SK-N-SH treated with all-trans-retinoic acid at 6 μM for 48 hours (cell line): ENCODE measurements around the gene FOXS1.
A peak's percentile ranks its signal among the peaks of the same experiment; 100 is the strongest.

Experiments
- ATAC-seq: fragments of 200-7000 bp; cut with Tn5 transposase; 3 replicates; pipeline ENCODE4 v1.9.1; 2020; ENCODE audit warnings: mild to moderate bottlenecking, moderate library complexity
- ARNTL ChIP-seq: fragments of 450-650 bp; formaldehyde crosslinking; IDR thresholded peaks from 2 replicates; pipeline ENCODE4 v1.5.0; 2020; ENCODE audit warnings: low read depth, mild to moderate bottlenecking, moderate library complexity, borderline replicate concordance
- BACH2 ChIP-seq: fragments of 250-450 bp; sonication (Bioruptor Pico); IDR thresholded peaks from 2 replicates; pipeline ENCODE4 v1.9.0; 2021; ENCODE audit warnings: mild to moderate bottlenecking, borderline replicate concordance
- CSDC2 ChIP-seq: fragments of 250-450 bp; sonication (Bioruptor Pico); IDR thresholded peaks from 2 replicates; pipeline ENCODE4 v1.5.0; 2020; ENCODE audit warnings: mild to moderate bottlenecking, moderate library complexity
- ESRRG ChIP-seq: fragments of 250-450 bp; sonication (Bioruptor Pico); IDR thresholded peaks from 2 replicates; pipeline ENCODE4 v1.6.1; 2021; ENCODE audit warnings: mild to moderate bottlenecking
- GLIS3 ChIP-seq: fragments of 250-450 bp; sonication (Bioruptor Pico); IDR thresholded peaks from 2 replicates; pipeline ENCODE4 v1.5.0; 2020; ENCODE audit warnings: mild to moderate bottlenecking, moderate library complexity
- PPARA ChIP-seq: fragments of 250-450 bp; sonication (Bioruptor Pico); IDR thresholded peaks from 2 replicates; pipeline ENCODE4 v1.5.0; 2020; ENCODE audit warnings: mild to moderate bottlenecking, borderline replicate concordance
- RARB ChIP-seq: fragments of 250-450 bp; sonication (Bioruptor Pico); IDR thresholded peaks from 2 replicates; pipeline ENCODE4 v1.8.0; 2021; ENCODE audit warnings: mild to moderate bottlenecking, moderate library complexity
- SNAI2 ChIP-seq: fragments of 250-450 bp; sonication (Bioruptor Pico); IDR thresholded peaks from 2 replicates; pipeline ENCODE4 v1.5.0; 2020; ENCODE audit warnings: mild to moderate bottlenecking, moderate library complexity
- ZC3H10 ChIP-seq: fragments of 250-450 bp; sonication (Bioruptor Pico); IDR thresholded peaks from 2 replicates; pipeline ENCODE4 v1.5.1; 2021; ENCODE audit warnings: mild to moderate bottlenecking, moderate library complexity
- ZFP3 ChIP-seq: fragments of 250-450 bp; sonication (Bioruptor Pico); IDR thresholded peaks from 2 replicates; pipeline ENCODE4 v1.5.0; 2020; ENCODE audit warnings: mild to moderate bottlenecking, moderate library complexity
- ZFP30 ChIP-seq: fragments of 450-650 bp; formaldehyde crosslinking; IDR thresholded peaks from 2 replicates; pipeline ENCODE4 v1.5.0; 2022; ENCODE audit warnings: mild to moderate bottlenecking, moderate library complexity
- ZNF565 ChIP-seq: fragments of 450-650 bp; formaldehyde crosslinking; conservative IDR thresholded peaks from 2 replicates; pipeline ENCODE4 v1.5.0; 2020; ENCODE audit warnings: low read depth, mild to moderate bottlenecking, moderate library complexity
- ZNF70 ChIP-seq: fragments of 450-650 bp; formaldehyde crosslinking; IDR thresholded peaks from 2 replicates; pipeline ENCODE4 v1.5.0; 2020; ENCODE audit warnings: mild to moderate bottlenecking, moderate library complexity
- TF ChIP-seq, protein P1 (sequence below): fragments of 250-450 bp; sonication (Bioruptor Pico); IDR thresholded peaks from 2 replicates; pipeline ENCODE4 v1.8.0; 2021; ENCODE audit warnings: low read depth, mild to moderate bottlenecking, moderate library complexity, borderline replicate concordance
- TF ChIP-seq, protein P2 (sequence below): fragments of 250-450 bp; sonication (Bioruptor Pico); IDR thresholded peaks from 2 replicates; pipeline ENCODE4 v1.5.0; 2020; ENCODE audit warnings: mild to moderate bottlenecking, moderate library complexity
- TF ChIP-seq, protein P3 (sequence below): fragments of 250-450 bp; sonication (Bioruptor Pico); IDR thresholded peaks from 2 replicates; pipeline ENCODE4 v1.5.1; 2020; ENCODE audit warnings: low read depth, mild to moderate bottlenecking, moderate library complexity
- TF ChIP-seq, protein P4 (sequence below): fragments of 250-450 bp; sonication (Bioruptor Pico); IDR thresholded peaks from 2 replicates; pipeline ENCODE4 v1.8.0; 2020; ENCODE audit warnings: mild to moderate bottlenecking, moderate library complexity, borderline replicate concordance

FOXS1 gene

DNA sequence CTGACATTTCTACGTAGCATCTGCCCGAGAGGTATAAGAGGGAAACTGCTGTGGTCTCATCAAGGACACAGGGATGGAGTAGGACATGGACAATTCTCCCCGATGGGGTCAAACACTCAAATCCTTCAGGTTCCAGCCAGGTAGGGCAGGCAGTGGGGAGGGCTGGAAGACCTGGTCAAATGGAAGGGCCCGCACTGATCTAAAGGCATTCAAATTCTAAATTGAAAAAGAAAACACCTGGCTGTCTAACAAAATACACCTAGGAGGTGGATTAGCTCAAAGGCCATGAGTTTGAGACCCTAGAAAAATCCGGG, 16.7 kb upstream of the FOXS1 start:
- TF ChIP-seq ZC3H10 (CRISPR knock-in tag) (no peak), PPARA (CRISPR knock-in tag) (no peak), ZFP3 (CRISPR knock-in tag) (no peak), SNAI2 (CRISPR knock-in tag) (no peak), ZNF70 (no peak)
- TF ChIP-seq, protein P1, sequence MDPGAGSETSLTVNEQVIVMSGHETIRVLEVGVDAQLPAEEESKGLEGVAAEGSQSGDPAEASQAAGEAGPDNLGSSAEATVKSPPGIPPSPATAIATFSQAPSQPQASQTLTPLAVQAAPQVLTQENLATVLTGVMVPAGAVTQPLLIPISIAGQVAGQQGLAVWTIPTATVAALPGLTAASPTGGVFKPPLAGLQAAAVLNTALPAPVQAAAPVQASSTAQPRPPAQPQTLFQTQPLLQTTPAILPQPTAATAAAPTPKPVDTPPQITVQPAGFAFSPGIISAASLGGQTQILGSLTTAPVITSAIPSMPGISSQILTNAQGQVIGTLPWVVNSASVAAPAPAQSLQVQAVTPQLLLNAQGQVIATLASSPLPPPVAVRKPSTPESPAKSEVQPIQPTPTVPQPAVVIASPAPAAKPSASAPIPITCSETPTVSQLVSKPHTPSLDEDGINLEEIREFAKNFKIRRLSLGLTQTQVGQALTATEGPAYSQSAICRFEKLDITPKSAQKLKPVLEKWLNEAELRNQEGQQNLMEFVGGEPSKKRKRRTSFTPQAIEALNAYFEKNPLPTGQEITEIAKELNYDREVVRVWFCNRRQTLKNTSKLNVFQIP: no peak
- TF ChIP-seq, all 23 proteins: peak for 0
- ATAC-seq: no peak

DNA sequence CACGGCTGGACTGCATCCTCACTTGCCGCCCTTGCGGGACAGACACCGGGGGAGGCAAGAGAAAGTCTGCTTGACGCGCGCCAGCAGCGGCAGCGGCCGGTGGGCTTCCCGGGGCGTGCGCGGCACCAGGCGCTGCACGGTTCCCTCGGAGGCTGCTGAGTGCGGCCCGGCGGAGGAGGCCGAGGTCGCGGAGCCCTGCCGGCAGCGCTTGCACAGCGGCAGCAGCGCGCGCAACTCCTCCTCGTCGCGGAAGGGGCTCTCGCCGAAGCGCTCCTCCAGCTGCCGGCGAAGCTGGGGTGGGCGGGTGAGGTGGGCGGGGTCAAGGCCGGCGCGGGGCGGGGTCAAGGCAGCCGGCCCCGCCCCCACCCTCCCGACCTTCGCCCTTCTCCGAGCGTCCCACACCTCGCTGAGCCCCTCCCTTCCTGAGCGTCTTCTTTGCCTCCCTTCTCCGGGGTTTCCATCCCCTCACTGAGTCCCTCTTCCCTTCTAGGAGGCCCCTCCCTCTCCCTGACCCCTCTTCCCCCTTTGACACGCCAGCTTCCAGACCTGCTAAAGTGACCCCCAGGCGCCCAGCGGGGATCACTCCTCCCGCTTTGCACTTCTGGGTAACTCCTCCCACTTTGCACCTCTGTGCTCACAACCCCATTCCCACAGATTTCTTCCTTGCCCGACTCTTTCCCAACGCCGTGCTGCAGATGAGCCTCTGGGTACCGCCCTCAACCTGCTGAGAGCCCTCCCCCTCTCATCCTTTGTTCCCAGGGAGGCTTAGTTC, 16.2 kb upstream of the FOXS1 start:
- peak; percentile 90 for ATAC-seq
- TF ChIP-seq, protein P2, sequence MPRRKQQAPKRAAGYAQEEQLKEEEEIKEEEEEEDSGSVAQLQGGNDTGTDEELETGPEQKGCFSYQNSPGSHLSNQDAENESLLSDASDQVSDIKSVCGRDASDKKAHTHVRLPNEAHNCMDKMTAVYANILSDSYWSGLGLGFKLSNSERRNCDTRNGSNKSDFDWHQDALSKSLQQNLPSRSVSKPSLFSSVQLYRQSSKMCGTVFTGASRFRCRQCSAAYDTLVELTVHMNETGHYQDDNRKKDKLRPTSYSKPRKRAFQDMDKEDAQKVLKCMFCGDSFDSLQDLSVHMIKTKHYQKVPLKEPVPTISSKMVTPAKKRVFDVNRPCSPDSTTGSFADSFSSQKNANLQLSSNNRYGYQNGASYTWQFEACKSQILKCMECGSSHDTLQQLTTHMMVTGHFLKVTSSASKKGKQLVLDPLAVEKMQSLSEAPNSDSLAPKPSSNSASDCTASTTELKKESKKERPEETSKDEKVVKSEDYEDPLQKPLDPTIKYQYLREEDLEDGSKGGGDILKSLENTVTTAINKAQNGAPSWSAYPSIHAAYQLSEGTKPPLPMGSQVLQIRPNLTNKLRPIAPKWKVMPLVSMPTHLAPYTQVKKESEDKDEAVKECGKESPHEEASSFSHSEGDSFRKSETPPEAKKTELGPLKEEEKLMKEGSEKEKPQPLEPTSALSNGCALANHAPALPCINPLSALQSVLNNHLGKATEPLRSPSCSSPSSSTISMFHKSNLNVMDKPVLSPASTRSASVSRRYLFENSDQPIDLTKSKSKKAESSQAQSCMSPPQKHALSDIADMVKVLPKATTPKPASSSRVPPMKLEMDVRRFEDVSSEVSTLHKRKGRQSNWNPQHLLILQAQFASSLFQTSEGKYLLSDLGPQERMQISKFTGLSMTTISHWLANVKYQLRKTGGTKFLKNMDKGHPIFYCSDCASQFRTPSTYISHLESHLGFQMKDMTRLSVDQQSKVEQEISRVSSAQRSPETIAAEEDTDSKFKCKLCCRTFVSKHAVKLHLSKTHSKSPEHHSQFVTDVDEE (CRISPR knock-in tag): no peak
- TF ChIP-seq CSDC2 (CRISPR knock-in tag) (no peak), ZNF70 (no peak), ESRRG (CRISPR knock-in tag) (no peak)

DNA sequence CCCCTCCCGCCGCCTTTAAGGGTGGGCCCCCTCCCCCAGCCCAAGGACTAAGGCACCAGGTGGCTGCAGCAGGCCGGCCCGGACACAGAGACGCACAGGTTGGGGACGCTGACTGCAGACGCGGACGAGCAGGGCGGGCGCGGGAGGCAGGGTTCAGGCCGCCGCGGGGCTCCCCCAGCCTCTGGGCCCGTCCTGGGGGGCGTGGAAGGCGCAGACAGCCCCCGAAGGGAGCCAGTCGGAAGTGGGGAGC, 15.7 kb upstream of the FOXS1 start:
- TF ChIP-seq ESRRG (CRISPR knock-in tag): no peak
- TF ChIP-seq CSDC2 (CRISPR knock-in tag): no peak
- no peak for TF ChIP-seq ARNTL
- TF ChIP-seq ZFP30: no peak
- TF ChIP-seq SNAI2 (CRISPR knock-in tag): no peak
- TF ChIP-seq, protein P3, sequence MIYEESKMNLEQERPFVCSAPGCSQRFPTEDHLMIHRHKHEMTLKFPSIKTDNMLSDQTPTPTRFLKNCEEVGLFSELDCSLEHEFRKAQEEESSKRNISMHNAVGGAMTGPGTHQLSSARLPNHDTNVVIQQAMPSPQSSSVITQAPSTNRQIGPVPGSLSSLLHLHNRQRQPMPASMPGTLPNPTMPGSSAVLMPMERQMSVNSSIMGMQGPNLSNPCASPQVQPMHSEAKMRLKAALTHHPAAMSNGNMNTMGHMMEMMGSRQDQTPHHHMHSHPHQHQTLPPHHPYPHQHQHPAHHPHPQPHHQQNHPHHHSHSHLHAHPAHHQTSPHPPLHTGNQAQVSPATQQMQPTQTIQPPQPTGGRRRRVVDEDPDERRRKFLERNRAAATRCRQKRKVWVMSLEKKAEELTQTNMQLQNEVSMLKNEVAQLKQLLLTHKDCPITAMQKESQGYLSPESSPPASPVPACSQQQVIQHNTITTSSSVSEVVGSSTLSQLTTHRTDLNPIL (CRISPR knock-in tag): no peak
- TF ChIP-seq, protein P2 (CRISPR knock-in tag): no peak
- no peak for TF ChIP-seq ZC3H10 (CRISPR knock-in tag)
- no peak for TF ChIP-seq ZNF565
- TF ChIP-seq RARB (CRISPR knock-in tag): no peak
- no peak for TF ChIP-seq PPARA (CRISPR knock-in tag)
- TF ChIP-seq, protein P1: no peak
- TF ChIP-seq ZNF70: no peak
- TF ChIP-seq BACH2: no peak
- no peak for TF ChIP-seq GLIS3 (CRISPR knock-in tag)
- TF ChIP-seq, protein P4, sequence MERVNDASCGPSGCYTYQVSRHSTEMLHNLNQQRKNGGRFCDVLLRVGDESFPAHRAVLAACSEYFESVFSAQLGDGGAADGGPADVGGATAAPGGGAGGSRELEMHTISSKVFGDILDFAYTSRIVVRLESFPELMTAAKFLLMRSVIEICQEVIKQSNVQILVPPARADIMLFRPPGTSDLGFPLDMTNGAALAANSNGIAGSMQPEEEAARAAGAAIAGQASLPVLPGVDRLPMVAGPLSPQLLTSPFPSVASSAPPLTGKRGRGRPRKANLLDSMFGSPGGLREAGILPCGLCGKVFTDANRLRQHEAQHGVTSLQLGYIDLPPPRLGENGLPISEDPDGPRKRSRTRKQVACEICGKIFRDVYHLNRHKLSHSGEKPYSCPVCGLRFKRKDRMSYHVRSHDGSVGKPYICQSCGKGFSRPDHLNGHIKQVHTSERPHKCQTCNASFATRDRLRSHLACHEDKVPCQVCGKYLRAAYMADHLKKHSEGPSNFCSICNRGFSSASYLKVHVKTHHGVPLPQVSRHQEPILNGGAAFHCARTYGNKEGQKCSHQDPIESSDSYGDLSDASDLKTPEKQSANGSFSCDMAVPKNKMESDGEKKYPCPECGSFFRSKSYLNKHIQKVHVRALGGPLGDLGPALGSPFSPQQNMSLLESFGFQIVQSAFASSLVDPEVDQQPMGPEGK (CRISPR knock-in tag): no peak
- no peak for TF ChIP-seq ZFP3 (CRISPR knock-in tag)
- peak; percentile 45 for ATAC-seq
